GM21528 (cell line): ENCODE data around the gene MEA1.
"Not testable (repeated sequence)": the region's sequence is repeated elsewhere in the genome, so short reads cannot be mapped to it uniquely, and the experiment has no call there.

Experiments
- ATAC-seq: cut with Tn5 transposase; IDR thresholded peaks from one replicate; pipeline ENCODE4 v1.9.1; 2021; ENCODE audit warnings: mild to moderate bottlenecking, moderate library complexity; ENCODE audit not compliant: unreplicated experiment, low FRiP score

Gene MEA1

DNA sequence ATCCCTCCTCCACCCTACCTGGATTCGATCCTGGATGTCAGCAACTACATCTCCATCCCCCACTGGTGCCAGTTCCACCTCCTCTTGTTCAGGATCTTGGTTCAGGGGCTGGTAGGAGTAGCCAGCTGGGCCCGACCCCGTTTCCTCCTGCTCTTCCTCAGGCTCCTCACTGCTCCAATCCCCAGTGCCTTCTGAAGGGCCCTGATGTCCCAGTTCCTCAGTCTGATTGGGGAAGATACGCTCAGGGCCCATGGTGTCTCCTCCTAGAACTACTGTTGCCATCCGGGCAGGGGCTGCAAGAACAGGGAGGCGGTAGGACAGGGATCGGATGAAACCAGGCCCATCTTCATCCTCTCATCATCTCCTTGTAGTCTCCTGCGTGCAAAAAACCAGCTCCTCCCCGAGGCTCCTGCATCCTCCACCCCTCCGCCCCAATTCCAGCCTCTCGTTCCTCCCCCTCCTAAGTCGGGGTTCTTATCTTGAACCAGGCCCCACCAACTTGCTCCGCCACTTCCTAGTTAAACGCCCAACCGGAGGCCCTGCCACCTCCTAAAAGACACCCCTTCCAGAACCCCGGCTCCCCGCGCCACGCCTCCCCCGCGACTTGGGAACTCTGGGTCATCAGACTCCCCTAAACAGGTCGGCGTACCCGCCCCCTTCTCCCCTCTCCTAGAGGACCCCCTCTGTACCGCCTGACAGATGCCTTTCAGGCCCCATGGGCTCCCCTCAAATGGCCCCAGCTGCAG lies 476 bp downstream of the MEA1 start:
- peak; percentile 6 for ATAC-seq

DNA sequence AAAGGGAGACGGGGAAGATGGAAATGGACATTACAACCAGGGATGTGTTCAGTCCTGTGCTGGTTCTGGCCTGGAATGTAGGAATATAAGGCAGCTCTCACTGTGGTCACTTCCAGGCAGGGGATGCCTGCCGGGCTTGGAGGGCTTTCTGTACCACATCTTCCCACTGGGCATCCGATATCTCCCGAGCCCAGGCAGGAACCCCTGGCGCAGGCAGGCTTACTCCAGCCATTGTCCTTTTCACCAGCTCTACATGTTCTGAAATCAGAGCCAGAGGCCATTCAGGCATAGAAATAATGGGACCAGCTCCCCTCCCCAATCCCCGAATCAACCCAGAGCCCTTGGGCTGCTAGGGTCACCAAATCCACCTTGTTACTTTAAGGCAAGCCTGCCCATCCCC lies 1.4 kb downstream of the MEA1 start:
- ATAC-seq: no peak

DNA sequence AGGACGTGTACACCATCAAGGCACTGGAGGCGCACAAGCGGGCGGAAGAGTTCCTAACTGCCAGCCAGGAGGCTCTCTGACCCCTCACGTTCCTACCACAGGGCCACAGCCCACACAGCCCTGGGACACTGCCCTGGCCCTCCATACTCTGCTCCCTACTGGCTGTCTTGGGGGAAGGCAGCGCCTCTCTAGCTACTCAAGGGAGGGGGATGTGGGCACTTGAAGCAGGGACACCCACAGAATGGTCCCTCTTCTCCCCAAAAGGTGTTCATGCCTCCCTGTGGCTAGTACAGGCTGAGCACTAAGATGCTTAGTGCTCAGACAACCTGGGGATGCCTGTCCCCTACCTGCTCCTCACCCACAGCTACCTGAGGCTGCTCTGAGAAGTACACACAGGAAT lies 2.5 kb downstream of the MEA1 start:
- ATAC-seq: no peak

DNA sequence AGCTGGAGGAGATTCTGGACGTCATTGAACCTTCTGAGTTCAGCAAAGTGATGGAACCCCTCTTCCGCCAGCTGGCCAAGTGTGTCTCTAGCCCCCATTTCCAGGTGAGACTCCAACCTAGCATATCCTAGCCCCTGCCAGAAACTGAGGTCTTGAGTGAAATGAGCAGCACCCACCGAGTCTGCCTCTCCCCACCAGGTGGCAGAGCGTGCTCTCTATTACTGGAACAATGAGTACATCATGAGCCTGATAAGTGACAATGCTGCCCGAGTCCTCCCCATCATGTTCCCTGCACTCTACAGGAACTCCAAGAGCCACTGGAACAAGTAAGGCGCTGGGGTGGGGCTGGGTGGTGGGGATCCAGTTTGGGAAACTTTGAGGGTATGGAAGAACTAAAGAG lies 4.6 kb downstream of the MEA1 start:
- ATAC-seq: no peak

DNA sequence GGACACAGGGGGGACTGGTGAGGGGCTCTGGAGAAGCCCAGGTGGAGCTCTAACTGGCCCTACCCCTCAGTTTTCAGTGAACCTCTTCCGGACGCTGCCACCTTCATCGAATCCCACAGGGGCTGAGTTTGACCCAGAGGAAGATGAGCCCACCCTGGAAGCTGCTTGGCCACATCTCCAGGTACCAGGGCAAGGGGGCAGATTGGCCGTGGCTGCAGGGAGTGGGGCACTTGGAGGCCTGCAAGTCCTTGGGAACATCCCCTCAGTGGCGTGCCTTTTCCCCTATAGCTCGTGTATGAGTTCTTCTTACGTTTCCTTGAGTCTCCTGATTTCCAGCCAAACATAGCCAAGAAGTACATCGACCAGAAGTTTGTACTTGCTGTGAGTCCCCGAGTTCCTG lies 6.6 kb downstream of the MEA1 start:
- no peak for ATAC-seq

DNA sequence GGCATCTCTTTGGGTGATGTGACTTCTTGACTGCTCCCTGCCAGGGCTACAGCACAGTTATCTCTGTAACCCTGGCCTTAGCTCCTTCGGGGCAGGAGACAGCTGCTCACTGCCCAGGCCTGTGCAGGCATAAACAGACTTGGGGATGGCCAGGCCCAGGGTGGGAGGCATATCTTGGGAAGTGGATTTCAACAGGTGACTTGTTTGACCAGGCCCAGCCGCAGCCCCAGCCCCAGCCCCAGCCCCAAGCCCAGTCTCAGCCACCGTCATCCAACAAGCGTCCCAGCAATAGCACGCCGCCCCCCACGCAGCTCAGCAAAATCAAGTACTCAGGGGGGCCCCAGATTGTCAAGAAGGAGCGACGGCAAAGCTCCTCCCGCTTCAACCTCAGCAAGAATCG lies 7.5 kb downstream of the MEA1 start:
- ATAC-seq: no peak

DNA sequence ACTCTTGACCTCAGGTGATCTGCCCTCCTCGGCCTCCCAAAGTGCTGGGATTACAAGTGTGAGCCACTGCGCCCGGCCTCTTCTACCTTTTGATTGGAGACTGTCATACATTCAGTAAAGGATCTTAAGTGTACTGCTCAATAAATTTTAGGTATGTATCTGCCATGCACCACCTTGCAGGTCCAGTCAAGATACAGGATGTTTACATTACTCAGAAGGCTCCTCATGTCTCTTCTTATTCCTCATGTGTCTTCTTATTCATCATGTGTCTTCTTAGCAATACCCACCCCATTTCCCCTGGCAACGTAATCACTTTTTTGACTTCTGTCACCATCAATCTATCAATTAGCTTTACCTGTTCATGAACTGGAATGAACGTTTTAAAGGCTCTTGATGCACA lies 7.9 kb downstream of the MEA1 start:
- no peak for ATAC-seq

DNA sequence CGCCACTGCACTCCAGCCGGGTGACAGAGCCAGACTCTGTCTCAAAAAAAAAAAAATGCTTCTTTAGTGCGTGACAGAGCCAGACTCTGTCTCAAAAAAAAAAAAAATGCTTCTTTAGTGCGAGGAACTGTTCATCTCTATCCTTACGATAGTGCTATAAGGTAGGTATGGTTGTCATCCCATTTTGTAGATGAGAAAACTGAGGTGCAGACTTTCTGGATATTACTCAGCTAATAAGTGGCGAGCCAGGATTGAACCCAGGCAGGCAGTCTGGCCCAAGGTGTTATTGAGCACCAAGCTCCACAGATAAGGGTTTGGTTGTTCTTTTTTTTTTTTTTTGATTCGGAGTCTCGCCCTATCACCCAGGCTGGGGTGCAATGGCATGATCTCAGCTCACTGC lies 11.9 kb downstream of the MEA1 start:
- ATAC-seq: no peak

DNA sequence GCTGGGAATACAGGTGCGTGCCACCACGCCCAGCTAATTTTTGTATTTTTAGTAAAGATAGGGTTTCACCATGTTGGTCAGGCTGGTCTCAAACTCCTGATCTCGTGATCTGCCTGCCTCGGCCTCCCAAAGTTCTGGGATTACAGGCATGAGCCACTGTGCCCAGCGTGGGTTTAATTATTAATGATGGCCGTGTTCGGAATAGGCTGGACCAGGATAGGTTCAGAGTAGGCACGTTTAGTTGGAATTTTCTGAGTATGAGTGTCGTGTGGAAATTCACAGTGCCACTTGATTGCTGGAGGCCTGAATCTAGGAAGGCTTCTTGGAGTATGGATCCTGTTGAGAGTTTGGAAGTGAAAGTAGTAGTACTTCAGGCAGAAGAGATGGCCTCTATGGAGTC lies 15.5 kb downstream of the MEA1 start:
- not testable (repeated sequence) for ATAC-seq

DNA sequence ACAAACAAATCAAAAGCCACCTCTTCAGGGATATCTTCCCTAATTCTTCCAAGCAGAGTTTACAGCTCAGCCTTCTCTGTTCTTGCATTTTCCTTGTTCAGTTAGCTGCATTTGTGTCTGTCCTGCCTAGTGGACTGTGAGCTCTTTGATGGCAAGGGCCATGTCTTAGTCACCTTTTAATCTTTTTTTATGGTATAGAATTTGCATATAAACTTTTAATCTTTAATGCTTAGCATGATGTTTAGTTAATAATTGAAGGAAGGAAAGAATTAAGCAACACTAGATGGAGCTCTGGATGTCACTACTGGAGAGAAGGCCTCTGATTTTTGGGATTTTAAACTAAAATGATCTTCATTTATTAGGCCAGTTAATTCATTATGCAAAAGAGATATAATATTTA lies 17.2 kb downstream of the MEA1 start:
- ATAC-seq: no peak

DNA sequence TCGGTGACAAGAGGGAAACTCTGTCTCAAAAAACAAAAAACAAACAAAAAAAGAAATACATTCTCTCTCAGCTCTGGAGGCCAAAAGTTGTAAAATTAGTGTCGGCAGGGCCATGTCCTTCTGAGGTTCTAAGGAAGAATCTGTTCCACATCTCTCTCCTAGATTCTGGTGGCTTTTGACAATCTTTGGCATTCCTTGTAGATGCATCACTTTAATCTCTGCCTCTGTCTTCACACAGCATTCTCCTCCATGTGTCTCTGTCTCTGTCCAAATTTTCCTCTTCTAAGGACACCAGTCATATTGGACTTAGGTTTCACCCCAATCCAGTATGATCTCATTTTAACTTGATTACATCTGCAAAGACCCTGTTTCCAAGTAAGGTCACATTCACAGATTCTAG lies 20.3 kb downstream of the MEA1 start:
- no peak for ATAC-seq

DNA sequence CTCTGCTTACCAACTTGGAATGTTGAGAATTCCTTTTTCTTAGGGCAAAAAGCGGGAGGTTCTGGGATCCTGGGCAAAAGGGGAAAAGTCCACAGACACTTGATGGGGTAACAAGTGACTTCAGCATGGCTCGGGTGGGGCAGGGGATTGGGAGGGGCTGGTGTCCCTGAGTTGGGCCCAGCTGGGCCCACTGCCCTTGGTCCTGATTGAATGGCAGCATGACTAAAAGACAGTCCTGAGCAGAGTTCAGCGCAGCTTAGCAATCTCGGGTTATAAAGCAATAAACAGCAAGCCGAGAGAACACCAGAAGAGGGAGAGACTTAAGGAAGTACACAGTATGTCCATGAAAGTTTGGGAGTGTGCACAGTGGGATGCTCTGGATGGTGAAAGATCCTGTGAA lies 23.8 kb downstream of the MEA1 start:
- ATAC-seq: no peak

DNA sequence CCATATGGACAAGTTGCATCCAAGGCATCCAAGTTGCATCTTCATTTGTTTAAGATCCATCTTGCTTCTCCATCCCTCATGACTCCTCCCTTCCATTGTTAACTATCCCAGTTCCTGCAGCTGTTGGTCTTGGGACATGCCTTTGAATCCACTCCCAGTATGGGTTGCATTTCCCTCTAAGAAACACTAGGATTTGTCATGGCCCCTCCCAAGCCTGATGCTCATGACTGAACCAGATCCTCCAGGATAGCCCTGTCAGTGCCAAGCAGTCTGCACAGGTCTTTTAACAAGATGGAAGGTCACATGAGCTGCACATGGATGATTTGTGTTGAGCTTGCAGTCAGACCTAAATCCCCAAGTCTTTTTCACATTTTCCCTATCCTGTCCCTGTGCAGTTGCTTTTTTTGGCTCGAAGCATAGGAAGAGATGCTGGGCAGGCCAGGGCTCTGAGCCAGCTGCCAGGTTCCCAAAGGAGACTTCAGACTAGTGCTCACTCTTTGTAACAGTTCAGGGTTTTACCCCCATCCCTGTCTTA lies 25.2 kb downstream of the MEA1 start:
- no peak for ATAC-seq

DNA sequence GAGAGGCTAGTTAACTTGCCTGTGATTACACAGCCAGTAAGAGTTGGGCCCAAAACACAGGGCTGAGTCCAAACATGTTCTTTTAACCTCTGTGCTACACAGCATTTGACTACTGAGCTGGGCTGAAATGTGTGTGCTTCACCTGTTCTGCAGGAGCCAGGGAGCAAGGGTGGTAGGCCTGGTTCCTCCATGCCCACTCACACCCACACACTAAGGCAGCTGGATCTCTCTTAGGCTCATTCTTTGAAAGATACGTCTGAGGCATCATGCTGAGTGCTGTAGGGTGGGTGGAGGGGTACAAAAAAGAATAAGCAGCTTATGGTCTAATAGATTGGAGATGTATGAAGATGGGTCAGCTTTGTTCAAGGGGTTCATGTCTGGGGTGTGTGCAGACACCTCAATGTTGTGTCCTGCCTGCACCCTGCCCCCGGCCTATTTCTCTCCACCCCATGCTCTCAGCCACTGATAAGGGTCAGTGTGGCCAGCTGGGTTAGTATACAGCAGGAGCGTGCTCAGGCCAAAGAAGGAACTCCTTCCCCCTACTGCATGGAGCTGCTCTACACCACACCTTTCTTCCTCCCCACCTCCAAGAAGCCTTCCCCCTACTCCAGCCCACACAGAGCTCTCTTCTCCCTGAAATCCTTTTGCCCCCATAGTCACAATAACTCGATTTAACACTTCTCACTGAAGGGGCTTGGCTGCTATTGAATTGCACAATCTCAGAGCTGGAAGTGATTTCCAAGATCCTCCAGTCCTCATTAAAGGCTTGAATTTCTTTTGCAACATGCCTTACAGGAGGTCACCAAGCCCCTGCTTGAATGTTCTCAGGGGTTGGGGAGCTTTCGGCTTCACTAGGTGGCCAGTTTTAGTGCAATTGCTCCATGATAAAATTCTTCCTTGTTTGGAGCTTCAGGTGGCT lies 26.0 kb downstream of the MEA1 start:
- no peak for ATAC-seq

DNA sequence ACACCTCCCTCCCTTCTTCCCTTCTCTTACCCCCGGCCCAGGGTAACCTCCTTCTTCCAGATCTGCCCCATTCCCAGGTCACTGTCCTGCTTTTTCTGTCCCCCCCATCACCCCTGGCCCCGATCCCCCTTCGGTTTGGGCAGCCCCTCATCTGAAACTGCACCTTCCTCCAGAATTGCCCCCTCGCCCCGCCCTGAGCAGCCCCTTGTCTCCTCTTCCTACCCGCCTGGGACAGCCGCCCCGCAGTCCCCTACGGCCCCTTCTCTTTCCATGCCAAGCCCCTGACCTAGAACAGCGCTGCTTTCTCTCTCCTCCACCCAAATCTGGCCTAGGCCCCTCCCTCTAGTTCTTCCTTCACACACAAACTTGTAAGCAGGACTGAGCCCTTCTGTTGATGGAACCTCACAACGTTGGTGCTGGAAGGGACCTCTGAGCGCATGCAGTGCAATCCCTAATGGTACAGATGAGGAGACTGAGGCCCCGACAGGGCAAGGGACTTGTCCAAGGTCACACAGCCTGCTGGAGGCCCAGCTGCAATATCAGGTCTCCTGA lies 28.7 kb downstream of the MEA1 start:
- no peak for ATAC-seq

DNA sequence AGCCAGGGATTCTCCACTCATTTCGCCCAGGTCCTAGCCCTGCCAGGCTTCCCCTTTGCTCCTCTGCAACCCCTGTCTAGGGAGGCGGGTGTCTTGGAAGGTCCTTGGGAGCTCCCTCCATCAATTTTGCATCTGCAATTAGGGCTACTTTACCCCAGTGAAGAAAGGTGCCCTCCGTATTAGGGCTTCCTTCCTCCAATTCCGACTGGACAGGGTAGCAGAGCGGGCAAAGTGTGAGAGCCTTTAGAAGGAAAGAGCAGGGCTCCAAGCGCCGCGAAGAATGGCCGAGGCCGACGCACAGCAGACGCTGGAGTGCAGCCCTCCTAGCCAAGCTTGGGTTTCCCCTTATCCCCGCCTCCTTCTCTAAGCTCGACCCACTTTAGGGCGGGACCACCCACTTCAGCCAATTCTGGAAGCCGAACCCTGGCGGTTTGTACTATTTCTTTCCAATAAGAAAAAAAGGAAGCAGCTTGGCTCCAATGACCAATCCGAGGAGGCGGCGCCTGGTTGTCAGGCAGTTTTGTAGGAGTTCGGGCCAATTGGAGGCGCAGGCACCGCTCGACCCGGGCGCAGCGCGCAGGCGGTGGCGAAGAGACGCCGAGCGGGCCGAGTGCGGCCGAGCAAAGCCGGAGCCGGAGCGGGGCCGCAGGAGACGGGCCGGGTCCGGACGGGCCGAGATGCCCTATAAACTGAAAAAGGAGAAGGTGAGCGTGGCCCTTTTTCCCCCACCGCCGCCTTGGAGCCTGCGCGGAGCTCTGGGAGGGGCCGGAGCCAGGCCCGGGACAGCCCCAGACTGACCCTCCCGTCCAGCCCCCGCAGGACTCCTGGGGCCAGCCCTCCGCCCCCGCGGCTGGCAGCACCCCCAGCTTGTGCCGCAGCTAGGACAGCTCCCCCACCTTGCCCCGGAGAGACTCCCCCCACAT lies 29.5 kb downstream of the MEA1 start, which contains the start of gene PPP2R5D:
PPP2R5D (plus strand) TSS at position 570 of the 923 bp plus-strand sequence; CDS start at position 678, 108 bp downstream.
- ATAC-seq: peak; percentile 93

DNA sequence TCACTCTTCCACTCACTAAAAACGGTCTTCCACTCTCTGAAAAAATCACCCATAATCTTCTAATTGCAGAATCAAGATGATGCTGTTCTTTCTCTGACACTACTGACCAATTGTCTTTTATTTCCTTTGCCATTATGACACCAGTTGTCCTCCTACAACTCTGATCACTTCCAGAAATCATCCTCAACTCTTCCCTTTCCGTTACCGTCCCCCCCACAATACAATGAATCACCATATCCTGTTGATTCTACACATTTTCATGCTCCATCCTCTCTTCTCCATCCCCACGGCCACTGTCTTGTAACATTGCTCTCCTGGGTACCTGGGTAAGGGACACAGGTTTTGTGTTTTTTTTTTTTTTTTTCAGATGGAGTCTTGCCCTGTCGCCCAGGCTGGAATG lies 31.9 kb downstream of the MEA1 start:
- ATAC-seq: no peak

DNA sequence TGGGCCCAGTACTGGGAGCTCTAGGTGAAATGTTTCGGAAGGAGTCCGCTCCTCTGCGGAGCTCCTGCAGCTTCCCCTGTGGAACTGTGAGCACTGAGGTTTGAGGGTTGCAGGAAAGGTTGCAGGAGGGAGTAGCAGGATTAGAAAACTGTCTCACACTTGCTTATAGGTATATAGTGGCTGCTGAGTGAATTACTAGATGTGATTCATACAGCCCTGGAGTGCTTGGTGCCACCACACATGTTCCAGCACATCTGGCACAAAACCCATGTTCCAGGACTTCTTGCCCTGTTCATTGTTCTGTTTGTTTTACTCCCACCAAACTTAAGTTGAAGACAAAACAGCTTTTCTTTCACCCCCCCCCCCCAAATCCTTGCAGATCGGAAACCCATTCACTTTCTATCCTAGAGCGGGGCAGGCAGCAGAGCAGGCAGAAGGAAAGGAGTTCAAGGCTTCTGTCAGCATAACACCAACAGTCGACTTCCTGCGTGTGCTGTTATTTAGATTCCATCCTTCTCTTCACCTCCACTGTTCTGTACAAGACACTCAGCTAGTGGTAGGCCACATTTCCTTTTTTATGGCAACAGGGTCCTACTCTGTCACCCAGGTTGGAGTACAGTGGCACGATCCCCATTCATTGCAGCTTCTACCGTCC lies 34.1 kb downstream of the MEA1 start:
- ATAC-seq: peak; percentile 6

DNA sequence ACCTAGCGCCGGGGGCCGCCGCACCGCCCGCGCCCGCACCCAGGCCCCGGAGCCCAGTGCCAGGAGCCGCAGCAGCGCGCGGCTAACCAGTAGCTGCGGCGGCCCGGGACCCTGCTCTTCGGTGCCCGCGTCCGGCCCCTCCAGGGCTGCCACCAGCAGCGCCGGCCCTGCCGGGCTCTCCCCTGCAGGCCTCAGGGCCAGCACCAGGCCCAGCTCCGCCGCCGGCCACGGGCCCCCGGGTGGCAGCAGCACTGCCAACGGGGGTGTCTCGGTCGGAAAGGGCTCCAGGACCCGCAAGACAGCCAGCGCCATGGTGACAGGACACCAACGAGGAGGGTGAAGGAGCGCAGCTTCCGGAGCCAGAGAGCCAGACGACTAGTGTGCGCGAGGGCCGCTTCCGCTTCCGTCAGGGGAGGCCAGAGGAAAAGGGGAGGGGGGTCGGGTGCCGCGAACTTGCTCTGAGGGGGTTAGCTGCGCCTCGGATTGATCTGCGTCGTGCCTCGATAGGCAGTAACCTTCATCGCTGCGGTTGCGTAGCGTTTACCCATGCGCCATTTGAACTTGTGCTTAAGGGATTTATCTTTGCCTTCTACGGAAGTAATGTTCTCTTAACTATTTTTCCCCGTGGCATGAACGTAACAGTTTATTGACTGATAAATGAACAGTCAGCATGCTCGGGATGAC lies 34.8 kb downstream of the MEA1 start, which contains the start of gene PEX6:
PEX6 (minus strand) TSS at position 343 of the 684 bp plus-strand sequence; CDS start at position 312, 31 bp downstream.
- ATAC-seq: peak; percentile 88
